Endothelial cell of umbilical vein (primary cell): ENCODE data around the gene TMEM266. TPM values are rescaled to one million over a fixed set of nuclear protein-coding genes. Genes with fewer than 3 reads are reported as not detected.

Experiments used
- BruUV-seq: library from RNA; stranded (reverse); fragments of 400-500 nt; replicated peaks from 2 replicates; lab custom pipeline; 2021; lab: Mats Ljungman, UMichigan
- CTCF ChIA-PET: fragments of 300-600, 350-600 bp; sonication (Branson Sonifier 250); formaldehyde crosslinking; loops from one replicate; lab custom pipeline; 2021; ENCODE audit warnings: antibody characterized with exemption, inconsistent platforms; lab: Charles Lee
- POLR2A ChIA-PET: fragments of 300-600, 350-600 bp; sonication (Branson Sonifier 250); formaldehyde crosslinking; loops from one replicate; lab custom pipeline; 2021; ENCODE audit warnings: antibody characterized with exemption, inconsistent platforms; lab: Charles Lee
- DNase-seq: peaks from one replicate; pipeline ENCODE4 v3.0.0-alpha.2; 2011; ENCODE audit warnings: low read depth, low spot score
- FAIRE-seq: peaks from 2 replicates; lab custom pipeline; 2011; peaks lifted over from hg19 to GRCh38; lab: Jason Lieb, UNC
- H2AFZ ChIP-seq: 2 replicates; pipeline ENCODE4 v1.6.0; 2012; ENCODE audit warnings: low read depth, low read length, control low read depth, inconsistent platforms
- H3K27ac ChIP-seq: 2 replicates; pipeline ENCODE4 v1.5.1; 2011; ENCODE audit warnings: low read depth, mild to moderate bottlenecking, control low read depth, low read length, moderate library complexity; ENCODE audit not compliant: insufficient read depth
- H3K27me3 ChIP-seq, 2 experiments: 2 replicates each; pipeline versions ENCODE4 v1.6.0 to v1.6.1; 2011; ENCODE audit warnings: low read length in 2 of 2, mixed read lengths in 1 of 2; ENCODE audit not compliant: control insufficient read depth in 2 of 2, insufficient read depth in 2 of 2
- H3K36me3 ChIP-seq, 2 experiments: 2 replicates in 1 of 2; 3 replicates in 1 of 2; pipeline ENCODE4 v1.5.1; 2011; ENCODE audit warnings: low read length in 2 of 2, mild to moderate bottlenecking in 1 of 2, moderate library complexity in 1 of 2; ENCODE audit not compliant: control insufficient read depth in 2 of 2, insufficient read depth in 2 of 2; ENCODE audit errors: extremely low read depth in 1 of 2
- H3K4me1 ChIP-seq: 3 replicates; pipeline ENCODE4 v1.5.1; 2011; ENCODE audit warnings: mild to moderate bottlenecking, low read length; ENCODE audit not compliant: control insufficient read depth, insufficient read depth; ENCODE audit errors: extremely low read depth
- H3K4me2 ChIP-seq: 2 replicates; pipeline ENCODE4 v1.6.1; 2011; ENCODE audit warnings: low read length, control low read depth, mixed read lengths; ENCODE audit not compliant: insufficient read depth
- H3K4me3 ChIP-seq, 3 experiments: fragments of 200-600 bp in 1 of 3; sonication (generic), shearing (Covaris generic) in 1 of 3; replicated peaks in 1 of 3; 2 replicates each; pipeline ENCODE4 v1.5.1; 2011 to 2016; ENCODE audit warnings: control low read depth in 3 of 3, low read length in 3 of 3, mild to moderate bottlenecking in 2 of 3, inconsistent platforms in 1 of 3, low read depth in 1 of 3, moderate library complexity in 1 of 3; ENCODE audit not compliant: insufficient read depth in 1 of 3
- H3K79me2 ChIP-seq: 2 replicates; pipeline ENCODE4 v1.6.0; 2012; ENCODE audit warnings: low read length, inconsistent platforms; ENCODE audit not compliant: control insufficient read depth, insufficient read depth
- H3K9ac ChIP-seq: replicated peaks from 2 replicates; pipeline ENCODE3; 2011; ENCODE audit warnings: low read length, control low read depth; ENCODE audit not compliant: insufficient read depth; ENCODE audit errors: extremely low read depth
- H3K9me1 ChIP-seq: replicated peaks from 3 replicates; pipeline ENCODE4 v1.6.0; 2011; ENCODE audit warnings: mild to moderate bottlenecking, low read length; ENCODE audit not compliant: control insufficient read depth, insufficient read depth; ENCODE audit errors: extremely low read depth
- H3K9me3 ChIP-seq: replicated peaks from 2 replicates; pipeline ENCODE4 v1.5.1; 2012; ENCODE audit warnings: low read length, inconsistent platforms; ENCODE audit not compliant: control insufficient read depth, insufficient read depth
- H4K20me1 ChIP-seq: replicated peaks from 2 replicates; pipeline ENCODE3; 2011; ENCODE audit warnings: mild to moderate bottlenecking, low read length; ENCODE audit not compliant: control insufficient read depth, insufficient read depth; ENCODE audit errors: extremely low read depth
- EZH2 ChIP-seq: IDR thresholded peaks from 2 replicates; pipeline ENCODE4 v1.6.1; 2012; ENCODE audit warnings: borderline replicate concordance, low read depth, mild to moderate bottlenecking, moderate library complexity, low read length, inconsistent platforms; ENCODE audit not compliant: severe bottlenecking
- FOS ChIP-seq: IDR thresholded peaks from 2 replicates; pipeline ENCODE4 v1.6.1; 2011; ENCODE audit warnings: mild to moderate bottlenecking, low read length, moderate library complexity, borderline replicate concordance; ENCODE audit not compliant: insufficient read depth
- GATA2 ChIP-seq: IDR thresholded peaks from 2 replicates; pipeline ENCODE4 v1.7.0; 2011; ENCODE audit warnings: low read depth, mild to moderate bottlenecking, moderate library complexity, mixed read lengths, low read length; ENCODE audit not compliant: insufficient read length, insufficient read depth
- JUN ChIP-seq: IDR thresholded peaks from 2 replicates; pipeline ENCODE4 v1.6.1; 2011; ENCODE audit warnings: borderline replicate concordance, low read depth; ENCODE audit not compliant: insufficient read length, insufficient read depth
- MYC ChIP-seq: IDR thresholded peaks from one replicate; pipeline ENCODE4 v1.6.1; 2011; ENCODE audit warnings: mild to moderate bottlenecking, low read depth, low read length
- POLR2A ChIP-seq: IDR thresholded peaks from 2 replicates; pipeline ENCODE4 v1.6.1; 2012; ENCODE audit warnings: low read depth, mild to moderate bottlenecking, control low read depth, low read length
- POLR2AphosphoS5 ChIP-seq: IDR thresholded peaks from 2 replicates; pipeline ENCODE4 v1.6.1; 2012; ENCODE audit warnings: low read depth, mild to moderate bottlenecking, control low read depth, low read length, moderate library complexity; ENCODE audit not compliant: insufficient read depth
- dilution Hi-C: fragments of 300-500 bp; cut with MboI; formaldehyde crosslinking; loops from one replicate; pipeline ENCODE4 v1.15.0; 2019; ENCODE audit warnings: low sequenced_read_pairs; ENCODE audit not compliant: extremely low pct_ligation_motif_present
- intact Hi-C: fragments of 100-400 bp; cut with micrococcal nuclease; formaldehyde crosslinking; loops from one replicate; pipeline ENCODE4 v1.10.0; 2022
- polyA plus RNA-seq, 4 experiments: library from polyadenylated mRNA; depleted of rRNA in 3 of 4; stranded (reverse) in 3 of 4; unstranded in 1 of 4; fragments of >200 nt; gene quantifications; 2 replicates each; pipeline versions ENCODE4 v1.2.1 to v1.2.3, GENCODE V29; 2011 to 2012; ENCODE audit warnings: missing spikeins in 1 of 4
- total RNA-seq: library from RNA; stranded (reverse); gene quantifications from 2 replicates; pipeline ENCODE4 v1.2.3, GENCODE V29; 2021
- TF ChIP-seq, protein P1 (sequence below), 2 donors: IDR thresholded peaks; 1 replicate in 1 of 2; 2 replicates in 1 of 2; pipeline ENCODE4 v1.5.1; 2011; ENCODE audit warnings: low read length in 2 of 2, mild to moderate bottlenecking in 2 of 2, moderate library complexity in 2 of 2, control low read depth in 1 of 2, inconsistent platforms in 1 of 2, low read depth in 1 of 2; ENCODE audit not compliant: insufficient read depth in 1 of 2; ENCODE audit errors: extremely low read depth in 1 of 2
- TF ChIP-seq, protein P2 (sequence below): IDR thresholded peaks from 2 replicates; pipeline ENCODE4 v1.6.1; 2011; ENCODE audit not compliant: insufficient read depth, insufficient read length

TMEM266 gene
- total and polyA plus RNA-seq, 2 donors (not counting 3 experiments of a cell fraction or from before 2014, with no cell fraction given), result not detected

- intact Hi-C loops (no loop called here), dilution Hi-C loops (no loop called here)
- no TSS peak for BruUV-seq
- FAIRE-seq (no peak), DNase-seq (no peak)
- Histone ChIP-seq H3K79me2 (no peaks in the 10 kb centered on the region), H3K4me2 (no peak overlapping the region), H3K9me3 (no peaks in the 10 kb centered on the region), H3K27ac (no peak overlapping the region), H4K20me1 (no peaks in the 10 kb centered on the region), H3K4me3 (no peak overlapping the region), H3K4me1 (no peaks in the 10 kb centered on the region), H3K9ac (no peak overlapping the region), H2AFZ (no peak overlapping the region), H3K27me3 (peaks cover 0 to 4% of the 10 kb centered on the region in 2 experiments), H3K9me1 (no peaks in the 10 kb centered on the region), H3K36me3 (no peaks in the 10 kb centered on the region)
- ChIA-PET POLR2A (no interaction called here), CTCF (interaction anchor here (1.6 to 2.0 kb wide), 2 partner anchors 11 to 16 kb away, joined by 3 to 4 read pairs; no protein-coding TSS in a partner anchor)
- no peak for TF ChIP-seq EZH2
- TF ChIP-seq, protein P1, sequence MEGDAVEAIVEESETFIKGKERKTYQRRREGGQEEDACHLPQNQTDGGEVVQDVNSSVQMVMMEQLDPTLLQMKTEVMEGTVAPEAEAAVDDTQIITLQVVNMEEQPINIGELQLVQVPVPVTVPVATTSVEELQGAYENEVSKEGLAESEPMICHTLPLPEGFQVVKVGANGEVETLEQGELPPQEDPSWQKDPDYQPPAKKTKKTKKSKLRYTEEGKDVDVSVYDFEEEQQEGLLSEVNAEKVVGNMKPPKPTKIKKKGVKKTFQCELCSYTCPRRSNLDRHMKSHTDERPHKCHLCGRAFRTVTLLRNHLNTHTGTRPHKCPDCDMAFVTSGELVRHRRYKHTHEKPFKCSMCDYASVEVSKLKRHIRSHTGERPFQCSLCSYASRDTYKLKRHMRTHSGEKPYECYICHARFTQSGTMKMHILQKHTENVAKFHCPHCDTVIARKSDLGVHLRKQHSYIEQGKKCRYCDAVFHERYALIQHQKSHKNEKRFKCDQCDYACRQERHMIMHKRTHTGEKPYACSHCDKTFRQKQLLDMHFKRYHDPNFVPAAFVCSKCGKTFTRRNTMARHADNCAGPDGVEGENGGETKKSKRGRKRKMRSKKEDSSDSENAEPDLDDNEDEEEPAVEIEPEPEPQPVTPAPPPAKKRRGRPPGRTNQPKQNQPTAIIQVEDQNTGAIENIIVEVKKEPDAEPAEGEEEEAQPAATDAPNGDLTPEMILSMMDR (IDR thresholded peaks at IDR 0.05; ENCODE audit: extremely low read depth in 1 of 2, insufficient read depth in 1 of 2, low read depth in 1 of 2, low read length in 2 of 2), result no peak
- no peak for TF ChIP-seq GATA2
- no peak for TF ChIP-seq POLR2A
- no peak for TF ChIP-seq POLR2AphosphoS5
- TF ChIP-seq, protein P2, sequence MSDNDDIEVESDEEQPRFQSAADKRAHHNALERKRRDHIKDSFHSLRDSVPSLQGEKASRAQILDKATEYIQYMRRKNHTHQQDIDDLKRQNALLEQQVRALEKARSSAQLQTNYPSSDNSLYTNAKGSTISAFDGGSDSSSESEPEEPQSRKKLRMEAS, result no peak
- TF ChIP-seq FOS, result no peak
- no peak for TF ChIP-seq MYC
- TF ChIP-seq JUN, result no peak
Measured at GRCh38 chr15:76174654-76175053, 114.9 kb downstream of the TMEM266 start.
